K562 (cell line): ENCODE data around the gene SLC34A1. TPM values are rescaled to one million over a fixed set of nuclear protein-coding genes. Genes with fewer than 3 reads are reported as not detected.
A peak's percentile ranks its signal among the peaks of the same experiment; 100 is the strongest.

Source experiments
- ATAC-seq: fragments of 200-7000 bp; cut with Tn5 transposase; 3 replicates; pipeline ENCODE4 v1.9.1; 2020; ENCODE audit warnings: moderate library complexity
- BruUV-seq: library from RNA; stranded (reverse); fragments of 400-500 nt; replicated peaks from 2 replicates; lab custom pipeline; 2021; lab: Mats Ljungman, UMichigan
- CTCF ChIA-PET: fragments of 300-600 bp; formaldehyde crosslinking; extraction: SDS; loops from one replicate; lab custom pipeline; 2021; ENCODE audit warnings: low intra/inter-chr PET ratio; lab: Yijun Ruan, JAX
- POLR2A ChIA-PET: fragments of 300-600, 350-650 bp; sonication (Branson Sonifier 250); formaldehyde crosslinking; extraction: SDS; loops from one replicate; lab custom pipeline; 2021; ENCODE audit warnings: antibody characterized with exemption, inconsistent platforms; lab: Yijun Ruan, JAX
- DNase-seq, 4 experiments: peaks; one replicate each; pipeline versions ENCODE4 v3.0.0 to v3.0.0-alpha.2; 2011 to 2018; ENCODE audit warnings: low spot score in 3 of 4, mixed read lengths in 3 of 4; ENCODE audit errors: extremely low read depth in 1 of 4
- FAIRE-seq: peaks from 2 replicates; lab custom pipeline; 2011; peaks lifted over from hg19 to GRCh38; lab: Jason Lieb, UNC
- H2AFZ ChIP-seq: 2 replicates; pipeline ENCODE4 v1.6.0; 2011; ENCODE audit warnings: low read depth, low read length, control low read depth, inconsistent platforms
- H3K27ac ChIP-seq: fragments of 200-600 bp; 3 replicates; pipeline ENCODE4 v1.8.0; 2011; ENCODE audit warnings: low read depth, mild to moderate bottlenecking, control low read depth, inconsistent platforms, low read length, moderate library complexity, mixed read lengths; ENCODE audit errors: extremely low read depth
- H3K27me3 ChIP-seq, 2 experiments: fragments of 300-600 bp in 1 of 2; 2 replicates in 1 of 2; 3 replicates in 1 of 2; pipeline versions ENCODE4 v1.6.0 to v1.8.0; 2011; ENCODE audit warnings: inconsistent platforms in 2 of 2, low read length in 2 of 2, mild to moderate bottlenecking in 1 of 2, mixed read lengths in 1 of 2, moderate library complexity in 1 of 2; ENCODE audit not compliant: control insufficient read depth in 2 of 2, insufficient read depth in 2 of 2
- H3K36me3 ChIP-seq: fragments of 300-600 bp; 3 replicates; pipeline ENCODE4 v1.8.0; 2011; ENCODE audit warnings: mild to moderate bottlenecking, low read length, inconsistent platforms; ENCODE audit not compliant: control insufficient read depth, insufficient read depth
- H3K4me1 ChIP-seq, 2 experiments: fragments of 200-600 bp in 1 of 2; replicated peaks in 1 of 2; 2 replicates in 1 of 2; 3 replicates in 1 of 2; pipeline versions ENCODE4 v1.5.1 to v1.8.0; 2011; ENCODE audit warnings: inconsistent platforms in 2 of 2, low read length in 2 of 2, mild to moderate bottlenecking in 1 of 2, mixed read lengths in 1 of 2, moderate library complexity in 1 of 2; ENCODE audit not compliant: control insufficient read depth in 2 of 2, insufficient read depth in 2 of 2
- H3K4me2 ChIP-seq: 2 replicates; pipeline ENCODE4 v1.6.1; 2011; ENCODE audit warnings: low read length, control low read depth, inconsistent platforms, mixed read lengths; ENCODE audit not compliant: insufficient read depth
- H3K4me3 ChIP-seq: fragments of 200-600 bp; sonication (generic), shearing (Covaris generic); 2 replicates; pipeline ENCODE4 v1.5.1; 2016; ENCODE audit warnings: control low read depth, inconsistent platforms
- H3K79me2 ChIP-seq: fragments of 200-600 bp; 3 replicates; pipeline ENCODE4 v1.8.0; 2011; ENCODE audit warnings: low read length, inconsistent platforms; ENCODE audit not compliant: control insufficient read depth, insufficient read depth
- H3K9ac ChIP-seq, 2 experiments: 2 replicates each; pipeline versions ENCODE4 v1.6.0 to v1.6.1; 2011; ENCODE audit warnings: low read depth in 2 of 2, low read length in 2 of 2, control low read depth in 1 of 2, inconsistent platforms in 1 of 2, mild to moderate bottlenecking in 1 of 2, mixed read lengths in 1 of 2; ENCODE audit not compliant: insufficient read depth in 1 of 2
- H3K9me1 ChIP-seq: one replicate; pipeline ENCODE4 v1.6.0; 2011; ENCODE audit warnings: inconsistent platforms, mild to moderate bottlenecking, low read length, moderate library complexity; ENCODE audit not compliant: control insufficient read depth, insufficient read depth
- H3K9me3 ChIP-seq: replicated peaks from 2 replicates; pipeline ENCODE4 v1.5.1; 2011; ENCODE audit warnings: low read depth, low read length, inconsistent platforms; ENCODE audit not compliant: control insufficient read depth, insufficient read depth
- H4K20me1 ChIP-seq: replicated peaks from 2 replicates; pipeline ENCODE4 v1.6.1; 2011; ENCODE audit warnings: low read length, inconsistent platforms, mixed read lengths; ENCODE audit not compliant: control insufficient read depth, insufficient read depth
- CBX3 ChIP-seq, 2 experiments: IDR thresholded peaks; 1 replicate in 1 of 2; 2 replicates in 1 of 2; pipeline ENCODE4 v1.6.1; 2012; ENCODE audit warnings: inconsistent platforms in 2 of 2, low read length in 2 of 2, borderline replicate concordance in 1 of 2, control low read depth in 1 of 2
- POLR2G ChIP-seq: fragments of 200-400 bp; formaldehyde crosslinking; IDR thresholded peaks from 2 replicates; pipeline ENCODE4 v1.6.1; 2017; ENCODE audit warnings: low read depth, mild to moderate bottlenecking, antibody characterized with exemption, low read length, moderate library complexity
- RBFOX2 ChIP-seq: fragments of 200-400 bp; formaldehyde crosslinking; IDR thresholded peaks from 2 replicates; pipeline ENCODE4 v1.6.1; 2017; ENCODE audit warnings: low read depth, mild to moderate bottlenecking, low read length, moderate library complexity
- RREB1 ChIP-seq: fragments of 250-450 bp; sonication (Bioruptor Pico); IDR thresholded peaks from 2 replicates; pipeline ENCODE4 v1.4.0; 2020
- WGBS: fragments of 100-300 bp; shearing (Covaris generic); methylation state at CpG from one replicate; pipeline ENCODE4 v1.1.6; 2016; ENCODE audit warnings: low coverage, mixed read lengths; ENCODE audit not compliant: insufficient coverage; ENCODE audit errors: missing lambda C conversion rate; 5-methylcytosine and 5-hydroxymethylcytosine counted together
- in situ Hi-C: fragments of 300-500 bp; cut with MboI; formaldehyde crosslinking; loops from 4 replicates; pipeline ENCODE4 v1.15.0; 2018; ENCODE audit warnings: inconsistent platforms, mixed read lengths
- intact Hi-C: fragments of 100-400 bp; cut with micrococcal nuclease; formaldehyde crosslinking; loops from 2 replicates; pipeline ENCODE4 v1.14.2; 2022
- polyA plus RNA-seq, 8 experiments: library from polyadenylated mRNA; depleted of rRNA in 4 of 8; stranded (reverse) in 5 of 8; unstranded in 3 of 8; fragments of >200 nt; fragmentation: Nextera tagmentation in 2 of 8; fragmentation: Illumina TruSeq in 1 of 8; extraction: Ambion mirVana in 2 of 8; extraction: Trizol in 1 of 8; gene quantifications; 2 replicates each; pipeline versions ENCODE4 v1.2.1 to v1.2.3, GENCODE V29; 2011 to 2014; ENCODE audit warnings: inconsistent platforms in 1 of 8, missing spikeins in 1 of 8
- total RNA-seq, 7 experiments: library from RNA; depleted of rRNA in 6 of 7; stranded (reverse); fragments of >200 nt in 6 of 7; fragmentation: Illumina TruSeq in 2 of 7; extraction: Trizol in 2 of 7; gene quantifications; 2 replicates each; pipeline versions ENCODE4 v1.2.1 to v1.2.3, GENCODE V29; 2011 to 2021; ENCODE audit warnings: low replicate concordance in 1 of 7

SLC34A1 gene
- total and polyA plus RNA-seq, 9 of the 15 experiments (the other 6 are each of a cell fraction or from before 2014, with no cell fraction given) = not detected

GRCh38 chr5:177430140-177430951, 46.1 kb downstream of the SLC34A1 start:
- Histone ChIP-seq H4K20me1 (peaks cover 22% of the 10 kb centered on the region; the same call in 1 of the 2 replicates), H2AFZ (no peak overlapping the region), H3K9me3 (no peaks in the 10 kb centered on the region), H3K27ac (no peak overlapping the region), H3K9me1 (no peaks in the 10 kb centered on the region), H3K79me2 (peaks cover 50% of the 10 kb centered on the region), H3K9ac (peak overlapping the region in 1 of 2 experiments; percentile 60; a peak in 2 of 4 replicates), H3K4me2 (no peak overlapping the region), H3K4me3 (no peak overlapping the region), H3K4me1 (peaks cover 26 to 70% of the 10 kb centered on the region in 2 experiments), H3K27me3 (no peaks in the 10 kb centered on the region), H3K36me3 (peaks cover 81% of the 10 kb centered on the region; the same call in 2 of the 3 replicates)
- 92% methylated on average over 24 of the region's 26 CpGs for WGBS
- DNase-seq (no peak), ATAC-seq (no peak), FAIRE-seq (no peak)
- ChIA-PET POLR2A (interaction anchor here (0.7 to 10.8 kb wide), 3 partner anchors 14 to 60 kb away, joined by 4 to 210 read pairs (median 6); partner anchors contain the start of gene PRR7), CTCF (no interaction called here)
- intact Hi-C loops = no loop called here
- BruUV-seq = no TSS peak
- no peak for TF ChIP-seq CBX3 (IDR thresholded peaks at IDR 0.05; ENCODE audit: borderline replicate concordance in 1 of 2, low read length in 2 of 2)
- peak; percentile 18 for TF ChIP-seq RBFOX2
- peak; percentile 42; the same call in 1 of the 2 replicates for TF ChIP-seq POLR2G
- TF ChIP-seq RREB1 (CRISPR knock-in tag) = no peak
- in situ Hi-C loops = no loop called here
